AG04449 (cell line): ENCODE data around the gene LRRC66.

Experiments used
- CTCF ChIA-PET: fragments of 350-600 bp; formaldehyde crosslinking; extraction: SDS; loops from one replicate; lab custom pipeline; 2021; ENCODE audit warnings: antibody characterized with exemption; lab: Yijun Ruan, JAX
- POLR2A ChIA-PET: fragments of 400-600, 350-600 bp; formaldehyde crosslinking; extraction: SDS; loops from one replicate; lab custom pipeline; 2020; ENCODE audit warnings: antibody characterized with exemption, inconsistent platforms; lab: Yijun Ruan, JAX
- DNase-seq: peaks from one replicate; pipeline ENCODE4 v3.0.0-alpha.2; 2010; ENCODE audit warnings: low read depth, low spot score
- H3K4me3 ChIP-seq: 2 replicates; pipeline ENCODE4 v1.5.1; 2011; ENCODE audit warnings: low read depth, mild to moderate bottlenecking, control low read depth, low read length
- CTCF ChIP-seq: IDR thresholded peaks from one replicate; pipeline ENCODE4 v1.5.1; 2011; ENCODE audit warnings: mild to moderate bottlenecking, moderate library complexity, low read length, control low read depth, inconsistent platforms; ENCODE audit not compliant: insufficient read depth; ENCODE audit errors: missing control alignments

LRRC66 gene

GRCh38 chr4:52038103-52038912, 18.1 kb upstream of the LRRC66 start, which contains the start of gene SGCB:
Gene SGCB, minus strand, starts transcription at chr4:52038299. Its CDS starts 40 bp downstream, at chr4:52038259.
- no peak for TF ChIP-seq CTCF
- ChIA-PET POLR2A (interaction anchor here (1.1 to 1.2 kb wide), 2 partner anchors 9 to 14 kb away, joined by 4 to 5 read pairs; no protein-coding TSS in a partner anchor), CTCF (interaction anchor here (1.0 kb wide), 1 partner anchor 12 kb away, joined by 3 read pairs; no protein-coding TSS in a partner anchor)
- no peak for DNase-seq
- H3K4me3 ChIP-seq, result peak within 1 kb of the TSS; percentile 75

- POLR2A ChIA-PET, result interaction anchor here (1.1 to 1.2 kb wide), 2 partner anchors 9 to 15 kb away, joined by 4 to 5 read pairs; no protein-coding TSS in a partner anchor
- DNase-seq, result no peak
Measured at GRCh38 chr4:52037689-52038102, 17.5 kb upstream of the LRRC66 start.

GRCh38 chr4:52036886-52037530, 16.8 kb upstream of the LRRC66 start:
- CTCF ChIA-PET, result interaction anchor here (2.9 kb wide), 1 partner anchor 11 kb away, joined by 15 read pairs; no protein-coding TSS in a partner anchor

More at GRCh38 chr4:52037689-52038102, 17.5 kb upstream of the LRRC66 start:
- H3K4me3 ChIP-seq, result peak overlapping the region; percentile 75
- TF ChIP-seq CTCF, result no peak
- CTCF ChIA-PET, result interaction anchor here (2.9 kb wide), 1 partner anchor 12 kb away, joined by 15 read pairs; no protein-coding TSS in a partner anchor

GRCh38 chr4:52035190-52035589, 15.0 kb upstream of the LRRC66 start:
- no peak for TF ChIP-seq CTCF
- ChIA-PET POLR2A (no interaction called here), CTCF (interaction anchor here (1.2 to 2.9 kb wide), 3 partner anchors 9 to 139 kb away, joined by 3 to 15 read pairs (median 5); no protein-coding TSS in a partner anchor)
- H3K4me3 ChIP-seq, result no peak overlapping the region
- no peak for DNase-seq

More at GRCh38 chr4:52036886-52037530, 16.8 kb upstream of the LRRC66 start:
- no peak for DNase-seq
- POLR2A ChIA-PET, result no interaction called here
- peak overlapping the region; percentile 75 for H3K4me3 ChIP-seq
- no peak for TF ChIP-seq CTCF

- no peak overlapping the region for H3K4me3 ChIP-seq
- TF ChIP-seq CTCF, result no peak
- DNase-seq, result no peak
- ChIA-PET POLR2A (no interaction called here), CTCF (interaction anchor here (1.2 to 1.7 kb wide), 2 partner anchors 136 to 200 kb away, joined by 3 to 5 read pairs; no protein-coding TSS in a partner anchor)
Measured at GRCh38 chr4:52032005-52032404, 11.8 kb upstream of the LRRC66 start.

- ChIA-PET CTCF (interaction anchor here (1.0 to 2.3 kb wide), 3 partner anchors 133 to 198 kb away, joined by 4 to 20 read pairs (median 5); partner anchors contain the start of gene DCUN1D4), POLR2A (interaction anchor here (1.1 kb wide), 1 partner anchor 9 kb away, joined by 5 read pairs; the partner anchor contains the start of gene SGCB)
- DNase-seq, result peak; percentile 41
- TF ChIP-seq CTCF, result no peak
- no peak overlapping the region for H3K4me3 ChIP-seq
Measured at GRCh38 chr4:52028970-52029369, 8.8 kb upstream of the LRRC66 start.
